Right lobe of liver (tissue), 4 donors: ENCODE data around the gene RPS6KA4.

ENCODE experiments used
- POLR2A ChIP-seq: fragments of 450-650 bp; IDR thresholded peaks from one replicate; pipeline ENCODE4 v1.6.1; 2017; ENCODE audit warnings: antibody characterized with exemption, mild to moderate bottlenecking
- TF ChIP-seq, protein P1 (sequence below), 4 donors: fragments of 200-600 bp in 3 of 4; fragments of 450-650 bp in 1 of 4; IDR thresholded peaks; one replicate each; pipeline versions ENCODE4 v1.5.1 to v1.8.0; 2016 to 2022; ENCODE audit warnings: antibody characterized with exemption in 4 of 4, mild to moderate bottlenecking in 2 of 4
- donor health status: DM: no; HTN: no; CAD: no.
- donor health status: DM: no; HTN: no; CAD: no.
- donor health status: DM: no; HTN: yes; CAD: no.

DNA sequence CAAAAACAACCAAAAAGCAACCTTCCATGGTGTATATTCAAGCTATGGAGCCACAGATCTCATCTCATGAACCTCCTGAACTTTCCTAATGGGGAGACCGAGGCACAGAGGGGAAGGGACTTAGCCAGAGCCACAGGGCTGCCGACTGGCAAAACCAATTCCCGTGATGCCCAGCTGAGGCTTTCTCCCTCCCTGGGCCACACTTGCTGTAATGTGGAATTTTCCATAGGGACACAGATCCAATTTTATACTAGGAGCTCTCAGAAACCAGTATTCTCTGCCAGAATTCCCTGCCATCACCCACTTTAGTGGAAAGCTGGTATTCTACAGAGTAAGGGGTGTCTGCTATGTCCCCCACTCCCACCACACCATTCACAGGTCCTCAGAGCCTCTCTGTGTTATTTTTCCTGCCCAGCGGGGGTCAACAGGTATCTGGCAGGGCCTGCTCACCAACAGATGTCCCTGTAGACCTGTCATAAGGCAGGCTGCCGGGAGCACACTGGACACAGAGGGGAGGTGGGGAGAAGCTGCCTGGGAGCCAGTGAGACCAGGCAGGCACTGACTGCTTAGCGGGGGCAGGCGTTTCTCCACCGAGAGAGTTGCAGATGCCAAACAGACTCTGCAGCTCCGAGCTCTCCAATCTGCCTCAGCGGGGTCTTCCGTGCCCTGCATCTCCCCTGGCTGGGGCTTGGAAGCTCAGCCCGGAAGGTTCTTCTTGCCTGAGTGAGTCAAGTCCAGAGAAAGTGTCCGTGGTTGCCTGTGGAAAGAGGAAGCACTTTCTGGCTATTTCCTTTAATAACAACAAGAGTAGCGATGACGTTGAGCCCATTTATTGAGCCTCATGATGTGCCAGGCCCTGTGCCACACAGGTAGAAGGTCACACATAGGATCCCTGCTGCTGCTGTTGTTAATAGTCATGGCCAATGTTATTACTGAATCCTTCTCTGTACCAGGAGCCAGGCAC lies 26.3 kb downstream of the RPS6KA4 start:
- TF ChIP-seq, protein P1, sequence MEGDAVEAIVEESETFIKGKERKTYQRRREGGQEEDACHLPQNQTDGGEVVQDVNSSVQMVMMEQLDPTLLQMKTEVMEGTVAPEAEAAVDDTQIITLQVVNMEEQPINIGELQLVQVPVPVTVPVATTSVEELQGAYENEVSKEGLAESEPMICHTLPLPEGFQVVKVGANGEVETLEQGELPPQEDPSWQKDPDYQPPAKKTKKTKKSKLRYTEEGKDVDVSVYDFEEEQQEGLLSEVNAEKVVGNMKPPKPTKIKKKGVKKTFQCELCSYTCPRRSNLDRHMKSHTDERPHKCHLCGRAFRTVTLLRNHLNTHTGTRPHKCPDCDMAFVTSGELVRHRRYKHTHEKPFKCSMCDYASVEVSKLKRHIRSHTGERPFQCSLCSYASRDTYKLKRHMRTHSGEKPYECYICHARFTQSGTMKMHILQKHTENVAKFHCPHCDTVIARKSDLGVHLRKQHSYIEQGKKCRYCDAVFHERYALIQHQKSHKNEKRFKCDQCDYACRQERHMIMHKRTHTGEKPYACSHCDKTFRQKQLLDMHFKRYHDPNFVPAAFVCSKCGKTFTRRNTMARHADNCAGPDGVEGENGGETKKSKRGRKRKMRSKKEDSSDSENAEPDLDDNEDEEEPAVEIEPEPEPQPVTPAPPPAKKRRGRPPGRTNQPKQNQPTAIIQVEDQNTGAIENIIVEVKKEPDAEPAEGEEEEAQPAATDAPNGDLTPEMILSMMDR (IDR thresholded peaks at IDR 0.05) = no peak
- TF ChIP-seq POLR2A = no peak
